HG02571 (cell line): ENCODE data around the gene VSTM4.

Experiments used
- ATAC-seq: cut with Tn5 transposase; IDR thresholded peaks from one replicate; pipeline ENCODE4 v1.9.1; 2021; ENCODE audit warnings: mild to moderate bottlenecking, moderate library complexity; ENCODE audit not compliant: unreplicated experiment

Gene VSTM4

GRCh38 chr10:49072166-49072885 is 43.0 kb downstream of the VSTM4 start:
- no peak for ATAC-seq

GRCh38 chr10:49071160-49071761 is 44.1 kb downstream of the VSTM4 start:
- ATAC-seq, result no peak

GRCh38 chr10:49070701-49071100 is 44.6 kb downstream of the VSTM4 start:
- no peak for ATAC-seq

GRCh38 chr10:49068672-49069217 is 46.6 kb downstream of the VSTM4 start:
- no peak for ATAC-seq

GRCh38 chr10:49068209-49068608 is 47.1 kb downstream of the VSTM4 start:
- ATAC-seq, result no peak

- no peak for ATAC-seq
Observed at GRCh38 chr10:49066944-49067730, 48.2 kb downstream of the VSTM4 start.

- ATAC-seq, result no peak
Observed at GRCh38 chr10:49062229-49062628, 53.1 kb downstream of the VSTM4 start.

- no peak for ATAC-seq
Observed at GRCh38 chr10:49061667-49062066, 53.7 kb downstream of the VSTM4 start.

- no peak for ATAC-seq
Observed at GRCh38 chr10:49058463-49059255, 56.7 kb downstream of the VSTM4 start.

GRCh38 chr10:49057231-49057880 is 58.0 kb downstream of the VSTM4 start:
- ATAC-seq, result no peak

- ATAC-seq, result no peak
Observed at GRCh38 chr10:49056356-49056755, 59.0 kb downstream of the VSTM4 start.

- ATAC-seq, result no peak
Observed at GRCh38 chr10:49055221-49055849, 60.0 kb downstream of the VSTM4 start.

GRCh38 chr10:49054753-49055152 is 60.6 kb downstream of the VSTM4 start:
- no peak for ATAC-seq

- no peak for ATAC-seq
Observed at GRCh38 chr10:49053998-49054692, 61.2 kb downstream of the VSTM4 start.

GRCh38 chr10:49053053-49053997 is 62.0 kb downstream of the VSTM4 start:
- peak; percentile 69 for ATAC-seq

GRCh38 chr10:49052069-49052468 is 63.3 kb downstream of the VSTM4 start:
- ATAC-seq, result no peak

GRCh38 chr10:49050906-49051305 is 64.4 kb downstream of the VSTM4 start:
- ATAC-seq, result no peak

GRCh38 chr10:49050366-49050765 is 65.0 kb downstream of the VSTM4 start:
- no peak for ATAC-seq
